ENCODE measurements around the gene RPAIN. TPM values are rescaled to one million over a fixed set of nuclear protein-coding genes. Genes with fewer than 3 reads are reported as not detected.
"Not testable (repeated sequence)": the region's sequence is repeated elsewhere in the genome, so short reads cannot be mapped to it uniquely, and the experiment has no call there.

RPAIN gene
- total RNA-seq, 1 donor from 2014 or later, result 48.9 TPM

DNA sequence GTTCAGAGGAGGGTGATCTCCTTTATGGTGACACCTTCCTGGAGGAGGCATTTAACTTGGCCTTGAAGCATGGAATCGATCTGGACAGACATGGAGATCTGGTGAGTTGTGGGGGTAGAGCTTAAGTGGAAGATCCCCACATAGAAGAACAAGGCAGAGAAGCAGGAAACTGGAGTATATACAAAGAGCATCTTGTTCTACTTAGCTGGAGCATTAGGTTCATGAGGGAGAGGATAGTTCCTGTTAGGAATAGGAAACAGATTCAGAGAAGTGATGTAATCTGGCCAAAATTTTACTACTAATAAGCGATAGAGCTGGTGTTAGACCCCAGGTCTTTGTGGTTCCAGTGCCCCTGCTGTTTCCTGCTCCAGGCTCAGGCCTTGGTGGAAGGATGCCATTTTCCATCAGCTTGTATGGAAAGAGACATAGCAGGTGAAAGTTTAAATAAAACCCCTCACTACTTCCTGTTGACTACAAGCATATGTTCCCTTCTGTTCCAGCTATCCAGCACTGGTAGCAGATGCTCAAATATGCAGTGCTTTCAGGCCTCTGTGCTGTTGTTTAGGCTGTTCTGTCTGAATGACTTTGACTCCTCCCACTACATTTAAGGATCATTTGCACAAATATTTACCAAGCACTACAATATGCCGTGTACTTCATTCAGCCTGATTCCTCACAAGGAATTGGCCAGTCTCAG is 9.4 kb downstream of the RPAIN start:
- intact Hi-C loops (cut with micrococcal nuclease), result no loop called here

DNA sequence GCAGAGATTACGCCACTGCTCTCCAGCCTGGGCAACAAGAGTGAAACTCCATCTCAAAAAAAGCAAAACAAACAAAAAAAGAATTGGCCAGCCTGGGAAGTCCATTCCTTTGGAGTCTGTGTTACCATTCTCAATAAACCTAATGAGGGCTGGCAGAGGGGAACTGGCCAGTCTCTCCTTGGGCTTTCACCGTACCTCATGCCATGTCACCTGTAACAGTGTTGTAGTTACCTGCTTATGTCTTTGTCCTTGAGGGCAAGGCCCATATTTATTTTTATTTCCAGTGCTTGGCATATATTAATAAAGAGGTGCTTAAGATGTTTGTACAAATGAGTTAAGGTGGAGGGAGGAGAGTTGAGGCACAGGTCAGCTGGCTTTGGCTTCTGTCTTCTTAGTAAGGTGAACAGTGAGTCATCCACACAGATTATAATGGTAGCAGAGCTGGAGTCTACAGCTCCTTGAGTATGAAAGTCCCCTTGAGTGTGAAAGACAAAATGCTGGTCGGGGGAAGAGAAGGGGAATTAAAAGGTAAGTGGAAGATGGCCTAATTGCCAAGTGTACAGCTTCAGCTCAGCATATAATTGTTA is 10.5 kb downstream of the RPAIN start:
- intact Hi-C loops (cut with micrococcal nuclease), result no loop called here

DNA sequence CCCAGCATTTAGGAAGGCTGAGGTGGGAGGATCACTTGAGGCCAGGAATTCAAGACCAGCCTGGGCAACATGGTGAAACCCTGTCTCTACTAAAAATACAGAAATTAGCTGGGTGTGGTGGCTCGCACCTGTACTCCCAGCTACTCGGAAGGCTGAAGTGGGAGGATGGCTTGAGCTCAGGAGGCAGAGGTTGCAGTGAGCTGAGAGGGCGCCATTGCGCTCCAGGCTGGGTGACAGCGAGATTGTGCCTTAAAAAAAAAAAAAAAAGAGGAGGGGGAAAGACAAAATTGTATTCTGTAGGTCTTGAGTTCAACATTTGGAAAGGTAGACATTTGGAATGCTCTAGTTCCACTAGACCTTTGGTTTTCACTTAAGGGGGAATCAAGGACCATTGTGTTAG is 11.3 kb downstream of the RPAIN start:
- intact Hi-C loops (cut with micrococcal nuclease), result not testable (repeated sequence)

GRCh38 chr17:5431949-5432556 is 12.1 kb downstream of the RPAIN start:
- intact Hi-C loops (cut with micrococcal nuclease), result no loop called here

GRCh38 chr17:5434984-5435383 is 15.0 kb downstream of the RPAIN start:
- intact Hi-C loops (cut with micrococcal nuclease), result loop anchor here (5.0 kb wide), 2 partner anchors 52 to 238 kb away; partner anchors contain the start of genes DERL2 and MIS12

GRCh38 chr17:5435781-5436315 is 15.9 kb downstream of the RPAIN start:
- intact Hi-C loops (cut with micrococcal nuclease), result loop anchor here (5.0 kb wide), 2 partner anchors 51 to 239 kb away; partner anchors contain the start of genes DERL2 and MIS12

GRCh38 chr17:5437721-5438317 is 17.8 kb downstream of the RPAIN start:
- intact Hi-C loops (cut with micrococcal nuclease), result loop anchor here (1.0 to 5.0 kb wide), 4 partner anchors 31 to 241 kb away; partner anchors contain the start of genes DERL2, DHX33, MIS12 and RABEP1

DNA sequence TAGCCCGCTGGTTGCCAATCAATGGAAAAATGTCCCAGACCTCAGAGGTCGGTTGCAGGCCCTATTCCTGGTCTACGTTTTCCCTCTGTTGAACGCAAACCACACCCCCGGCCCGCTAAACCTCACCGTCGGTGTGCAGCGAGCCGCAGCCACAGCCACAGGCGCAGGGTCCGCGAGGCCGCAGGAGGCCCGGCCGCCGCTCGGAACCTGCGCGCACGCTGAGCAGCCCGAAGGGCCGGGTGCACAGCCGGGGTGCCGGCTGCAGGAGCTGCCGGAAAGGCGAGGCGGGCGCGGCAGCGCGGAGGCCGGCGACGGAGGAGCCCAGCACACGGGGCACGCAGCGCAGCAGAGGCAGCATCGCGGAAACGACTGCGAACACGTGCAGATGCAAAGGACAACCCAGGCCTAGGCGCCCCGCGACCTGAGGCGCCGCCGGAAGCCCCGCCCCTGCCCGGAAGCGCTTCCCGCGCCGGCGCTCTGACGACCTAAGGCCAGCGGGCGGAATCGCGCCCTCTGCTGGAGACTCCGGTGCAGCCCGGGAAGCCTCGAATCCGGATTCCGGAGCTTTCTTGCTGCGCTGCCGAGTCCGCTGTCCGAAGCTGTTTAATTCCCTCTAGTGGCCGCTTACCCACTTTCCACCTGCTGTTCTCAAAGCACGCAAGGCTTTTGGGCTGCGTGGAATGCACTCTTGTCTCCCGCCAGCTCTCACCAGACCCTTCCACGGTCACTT is 18.9 kb downstream of the RPAIN start, which contains the start of gene C1QBP:
Gene C1QBP (minus strand): TSS at position 440 of the 730 bp plus-strand sequence. CDS start 82 bp downstream, at position 358.
- intact Hi-C loops (cut with micrococcal nuclease), result loop anchor here (1.0 to 5.0 kb wide), 5 partner anchors 20 to 242 kb away; partner anchors contain the start of genes DERL2, DHX33, MIS12 and NUP88

DNA sequence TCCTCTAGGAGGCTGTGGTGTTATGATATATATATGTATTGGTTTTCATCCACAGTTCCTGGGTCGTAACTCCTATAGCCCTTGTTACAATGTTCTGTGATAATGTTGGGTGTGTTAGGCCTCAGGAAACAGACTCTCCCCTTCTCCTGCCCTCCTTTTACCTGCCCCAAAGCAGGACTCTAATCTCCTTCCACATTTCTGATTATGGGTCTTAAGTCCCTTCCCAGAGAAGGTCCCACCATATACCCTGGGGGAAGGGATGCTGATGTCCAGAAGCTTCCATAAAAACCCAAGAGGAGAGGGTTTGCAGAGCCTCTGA is 19.4 kb downstream of the RPAIN start:
- intact Hi-C loops (cut with micrococcal nuclease), result loop anchor here (1.0 to 5.0 kb wide), 4 partner anchors 20 to 242 kb away; partner anchors contain the start of genes DERL2, DHX33, MIS12 and NUP88

DNA sequence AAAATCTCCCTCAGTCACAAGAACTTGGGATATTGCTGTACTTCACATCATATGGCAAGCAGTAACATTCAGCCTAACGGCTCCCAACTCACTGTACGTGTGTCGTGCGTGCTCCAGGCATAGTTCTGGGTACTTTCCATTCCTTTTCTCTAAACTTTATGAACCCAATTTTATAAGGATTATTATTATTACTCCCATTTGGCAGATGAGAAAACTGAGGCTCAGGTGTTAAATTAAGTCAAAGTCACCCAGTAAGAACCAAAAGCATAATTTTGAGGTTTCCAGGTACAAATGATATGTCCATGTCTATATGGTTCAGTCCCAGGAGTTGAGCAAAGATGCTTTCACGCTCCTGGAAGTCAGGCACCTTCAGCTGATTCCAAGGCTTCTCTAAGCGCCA is 23.7 kb downstream of the RPAIN start:
- intact Hi-C loops (cut with micrococcal nuclease), result no loop called here

- intact Hi-C loops (cut with micrococcal nuclease), result no loop called here
Observed at GRCh38 chr17:5444209-5444608, 24.2 kb downstream of the RPAIN start.

DNA sequence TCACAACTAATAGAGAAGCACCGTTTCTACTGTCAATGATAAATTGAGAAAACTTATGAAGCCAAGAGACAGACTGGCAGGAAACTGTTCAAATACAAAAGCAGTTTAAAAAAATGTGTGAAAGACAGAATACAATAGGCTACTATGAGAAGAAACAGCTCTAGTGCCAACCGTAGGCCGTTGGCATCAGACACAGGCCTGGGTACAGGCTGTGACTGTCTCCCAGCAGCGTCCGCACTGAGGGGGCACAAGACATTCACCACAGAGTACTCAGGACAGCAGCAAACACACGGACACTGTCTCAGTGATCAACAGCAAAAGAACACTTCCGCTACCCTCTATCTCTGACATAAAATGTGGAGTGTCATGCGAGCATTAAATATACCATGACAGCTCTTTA is 26.8 kb downstream of the RPAIN start:
- intact Hi-C loops (cut with micrococcal nuclease), result no loop called here

DNA sequence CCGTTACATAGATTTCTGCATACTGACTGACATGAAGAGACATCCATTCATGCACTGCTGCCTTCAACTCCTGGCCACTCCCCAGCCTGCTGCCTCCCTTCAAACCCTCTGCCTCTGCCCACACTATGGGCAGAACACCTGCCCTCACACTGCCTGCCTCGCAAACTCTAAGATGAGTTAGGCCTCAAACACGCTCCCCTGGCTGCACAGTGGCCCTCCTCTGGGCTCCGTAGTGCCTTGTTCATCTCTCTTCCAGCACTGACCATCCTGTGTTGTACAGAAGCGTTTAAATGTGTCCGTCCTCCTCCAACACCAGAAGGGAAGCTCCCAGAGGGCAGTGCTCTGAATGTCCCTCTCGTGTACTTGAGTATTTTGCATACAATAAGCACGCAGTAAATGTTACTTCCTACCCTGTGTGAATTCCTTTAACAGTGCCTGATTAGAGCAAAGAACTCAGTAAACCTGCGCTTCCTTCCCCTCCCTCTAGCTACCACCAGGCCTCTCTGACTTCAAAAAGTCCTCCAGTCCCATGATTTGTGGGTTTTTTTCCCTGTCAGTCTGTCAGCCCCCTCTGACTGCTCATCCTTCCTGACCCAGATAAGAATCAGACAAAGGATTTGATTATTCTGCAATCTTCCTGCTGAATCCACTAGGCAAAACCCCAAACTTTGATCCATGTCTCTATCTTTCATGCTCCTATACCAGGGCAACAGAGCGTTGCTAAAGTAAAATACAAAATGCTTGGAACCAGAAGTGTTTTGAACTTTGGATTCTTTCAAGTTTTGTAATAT is 44.9 kb downstream of the RPAIN start:
- intact Hi-C loops (cut with micrococcal nuclease), result no loop called here

GRCh38 chr17:5466295-5466694 is 46.3 kb downstream of the RPAIN start:
- intact Hi-C loops (cut with micrococcal nuclease), result no loop called here

DNA sequence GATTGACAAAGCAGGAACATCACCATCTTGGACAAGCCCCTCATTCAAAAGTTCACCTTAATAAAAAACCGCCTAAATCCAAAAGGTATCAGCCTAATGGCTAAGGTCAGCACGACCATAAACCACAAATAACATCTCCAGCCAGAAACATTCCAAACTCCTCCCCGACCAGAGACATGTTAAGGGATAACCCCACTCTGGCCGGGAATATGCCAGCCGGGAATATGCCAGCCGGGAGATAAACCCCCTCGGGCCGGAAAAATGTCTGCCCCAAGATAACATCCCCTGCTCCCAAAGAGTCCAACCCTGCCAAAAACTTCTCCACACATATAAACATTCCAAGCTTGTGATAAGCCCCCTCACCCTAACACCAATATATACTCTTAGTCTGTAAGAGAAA is 47.4 kb downstream of the RPAIN start:
- intact Hi-C loops (cut with micrococcal nuclease), result no loop called here

- intact Hi-C loops (cut with micrococcal nuclease), result loop anchor here (2.0 kb wide), 1 partner anchor 29 kb away; the partner anchor contains the start of gene C1QBP
Observed at GRCh38 chr17:5468075-5468473, 48.1 kb downstream of the RPAIN start.

GRCh38 chr17:5472511-5472910 is 52.5 kb downstream of the RPAIN start:
- intact Hi-C loops (cut with micrococcal nuclease), result no loop called here

DNA sequence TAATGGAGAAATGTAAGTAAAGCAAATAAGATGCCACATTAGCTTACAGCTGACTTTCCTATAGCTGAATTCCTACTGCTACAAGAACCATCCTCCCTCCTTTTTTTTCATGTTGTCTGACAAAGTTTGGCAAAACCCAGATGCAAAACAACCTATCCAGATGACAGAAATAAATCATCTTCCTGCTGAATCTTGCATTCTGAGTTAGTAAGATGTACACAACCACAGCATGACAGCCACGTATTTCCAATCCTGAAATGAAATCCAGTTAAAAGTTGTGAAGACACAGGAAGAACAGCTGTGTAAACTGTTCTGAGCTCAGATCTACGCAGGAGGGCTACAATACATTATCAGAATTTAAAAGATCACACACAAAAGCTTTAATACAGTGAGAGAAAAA is 53.9 kb downstream of the RPAIN start:
- intact Hi-C loops (cut with micrococcal nuclease), result no loop called here

- intact Hi-C loops (cut with micrococcal nuclease), result no loop called here
Observed at GRCh38 chr17:5478992-5479391, 59.0 kb downstream of the RPAIN start.

DNA sequence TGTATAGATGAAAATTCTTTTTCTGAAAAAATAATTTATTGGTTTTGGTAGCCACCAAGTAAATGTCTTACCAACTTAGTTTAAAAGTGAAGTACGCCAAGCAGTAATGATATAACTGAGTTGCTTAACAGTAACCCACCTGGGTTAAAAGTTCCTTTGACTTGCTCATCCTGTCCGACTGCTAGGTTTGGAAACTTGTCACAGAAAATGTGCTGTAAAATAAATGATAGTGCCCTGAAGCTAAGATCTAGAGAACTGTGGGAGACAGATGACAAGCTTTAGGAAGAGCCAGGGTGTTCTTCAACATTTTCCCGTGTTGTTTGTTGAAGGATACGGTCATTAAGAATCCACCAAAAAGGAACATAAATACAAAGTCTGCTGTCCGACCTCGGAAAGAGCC is 61.0 kb downstream of the RPAIN start:
- intact Hi-C loops (cut with micrococcal nuclease), result loop anchor here (10.0 kb wide), 1 partner anchor 1534 kb away; the partner anchor contains the start of gene RNASEK
